HEK293T (cell line): ENCODE measurements around the gene TBATA.

Experiments
- CTCF ChIA-PET: fragments of 350-600 bp; formaldehyde crosslinking; extraction: SDS; loops from one replicate; lab custom pipeline; 2021; ENCODE audit warnings: antibody characterized with exemption, inconsistent platforms; lab: Yijun Ruan, JAX
- POLR2A ChIA-PET: fragments of 350-600 bp; formaldehyde crosslinking; extraction: SDS; loops from one replicate; lab custom pipeline; 2020; ENCODE audit warnings: antibody characterized with exemption, inconsistent platforms; lab: Yijun Ruan, JAX
- DNase-seq: peaks from one replicate; pipeline ENCODE4 v3.0.0; 2012; ENCODE audit warnings: mixed read lengths; ENCODE audit errors: extremely low spot score
- ARNT ChIP-seq: fragments of 450-650 bp; IDR thresholded peaks from 2 replicates; pipeline ENCODE4 v1.6.1; 2017; ENCODE audit warnings: mild to moderate bottlenecking
- BHLHE40 ChIP-seq: fragments of 450-650 bp; IDR thresholded peaks from 2 replicates; pipeline ENCODE4 v1.6.1; 2016; ENCODE audit warnings: mild to moderate bottlenecking, moderate library complexity, borderline replicate concordance
- CTBP1 ChIP-seq: fragments of 450-650 bp; IDR thresholded peaks from 2 replicates; pipeline ENCODE4 v1.6.1; 2016; ENCODE audit warnings: borderline replicate concordance
- ELF4 ChIP-seq: fragments of 450-650 bp; IDR thresholded peaks from 2 replicates; pipeline ENCODE4 v1.6.1; 2017; ENCODE audit warnings: antibody characterized with exemption
- FOXA1 ChIP-seq: fragments of 450-650 bp; IDR thresholded peaks from 2 replicates; pipeline ENCODE4 v1.6.1; 2016; ENCODE audit warnings: mild to moderate bottlenecking
- FOXK2 ChIP-seq: fragments of 450-650 bp; IDR thresholded peaks from 2 replicates; pipeline ENCODE4 v1.6.1; 2016; ENCODE audit warnings: mild to moderate bottlenecking
- FOXM1 ChIP-seq: fragments of 450-650 bp; IDR thresholded peaks from 2 replicates; pipeline ENCODE4 v1.6.1; 2017; ENCODE audit warnings: mild to moderate bottlenecking, borderline replicate concordance
- HDGF ChIP-seq: fragments of 450-650 bp; IDR thresholded peaks from 2 replicates; pipeline ENCODE4 v1.6.1; 2017; ENCODE audit warnings: antibody characterized with exemption, borderline replicate concordance
- L3MBTL2 ChIP-seq: fragments of 450-650 bp; conservative IDR thresholded peaks from 2 replicates; pipeline ENCODE4 v1.6.1; 2016; ENCODE audit warnings: mild to moderate bottlenecking
- LEF1 ChIP-seq: fragments of 450-650 bp; IDR thresholded peaks from 2 replicates; pipeline ENCODE4 v1.6.1; 2017; ENCODE audit warnings: mild to moderate bottlenecking, borderline replicate concordance
- NFRKB ChIP-seq: fragments of 450-650 bp; IDR thresholded peaks from 2 replicates; pipeline ENCODE4 v1.6.1; 2016; ENCODE audit warnings: mild to moderate bottlenecking, moderate library complexity
- SP1 ChIP-seq: fragments of 450-650 bp; IDR thresholded peaks from 2 replicates; pipeline ENCODE4 v1.6.1; 2017
- SUZ12 ChIP-seq: fragments of 450-650 bp; IDR thresholded peaks from 2 replicates; pipeline ENCODE4 v1.6.1; 2016; ENCODE audit warnings: mild to moderate bottlenecking
- TARDBP ChIP-seq: fragments of 450-650 bp; IDR thresholded peaks from 2 replicates; pipeline ENCODE4 v1.6.1; 2016
- ZNF384 ChIP-seq: fragments of 450-650 bp; IDR thresholded peaks from 2 replicates; pipeline ENCODE4 v1.6.1; 2016
- TF ChIP-seq, protein P1 (sequence below): fragments of 450-650 bp; IDR thresholded peaks from 2 replicates; pipeline ENCODE4 v1.6.1; 2016

Gene TBATA

DNA sequence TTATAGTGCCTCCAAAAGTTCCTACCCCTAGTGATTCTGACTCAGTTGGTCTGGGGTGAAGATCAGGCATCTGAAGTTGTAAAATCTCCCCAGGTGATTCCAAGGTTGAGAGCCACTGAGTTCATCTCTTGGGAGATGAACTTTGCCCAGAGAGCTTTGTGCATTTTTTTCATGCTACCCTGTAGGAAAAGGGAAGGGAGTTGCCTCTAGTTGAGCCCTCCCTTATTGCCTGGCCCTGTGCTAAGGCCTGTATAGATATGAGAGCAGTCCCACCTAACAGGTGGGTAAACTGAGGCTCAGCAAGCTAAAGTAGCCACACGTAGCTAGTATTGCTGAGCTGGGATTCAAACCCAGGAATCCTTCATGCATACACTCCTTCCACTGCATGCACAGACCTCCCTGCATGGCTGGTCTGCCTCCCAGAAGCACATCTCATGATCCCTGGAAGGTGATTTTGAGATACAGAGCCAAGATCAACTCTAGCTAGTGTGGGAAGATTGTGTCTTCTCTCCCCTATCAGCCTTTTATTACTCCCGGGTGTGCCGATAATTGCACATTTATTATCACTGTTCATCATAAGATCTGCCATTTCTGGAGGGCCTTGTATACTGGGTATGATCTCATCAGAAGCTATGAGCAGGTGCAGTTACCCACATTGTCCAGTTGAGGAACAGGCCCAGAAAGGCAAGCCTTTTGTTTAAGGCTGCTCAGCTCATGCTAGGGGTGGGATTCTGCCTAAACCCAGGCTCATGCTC lies 47.0 kb downstream of the TBATA start:
- DNase-seq = peak; percentile 34
- POLR2A ChIA-PET = no interaction called here
- TF ChIP-seq SP1 = no peak
- TF ChIP-seq CTBP1 = no peak
- TF ChIP-seq ELF4 = no peak
- TF ChIP-seq LEF1 = no peak
- TF ChIP-seq, protein P1, sequence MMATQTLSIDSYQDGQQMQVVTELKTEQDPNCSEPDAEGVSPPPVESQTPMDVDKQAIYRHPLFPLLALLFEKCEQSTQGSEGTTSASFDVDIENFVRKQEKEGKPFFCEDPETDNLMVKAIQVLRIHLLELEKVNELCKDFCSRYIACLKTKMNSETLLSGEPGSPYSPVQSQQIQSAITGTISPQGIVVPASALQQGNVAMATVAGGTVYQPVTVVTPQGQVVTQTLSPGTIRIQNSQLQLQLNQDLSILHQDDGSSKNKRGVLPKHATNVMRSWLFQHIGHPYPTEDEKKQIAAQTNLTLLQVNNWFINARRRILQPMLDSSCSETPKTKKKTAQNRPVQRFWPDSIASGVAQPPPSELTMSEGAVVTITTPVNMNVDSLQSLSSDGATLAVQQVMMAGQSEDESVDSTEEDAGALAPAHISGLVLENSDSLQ = no peak
- no peak for TF ChIP-seq ZNF384
- no peak for TF ChIP-seq NFRKB
- no peak for TF ChIP-seq L3MBTL2
- no peak for TF ChIP-seq TARDBP
- TF ChIP-seq FOXA1 = no peak
- no peak for TF ChIP-seq FOXK2
- no peak for TF ChIP-seq BHLHE40
- no peak for TF ChIP-seq FOXM1
- TF ChIP-seq ARNT = no peak
- TF ChIP-seq HDGF = no peak
- TF ChIP-seq SUZ12 = no peak
- CTCF ChIA-PET = no interaction called here

DNA sequence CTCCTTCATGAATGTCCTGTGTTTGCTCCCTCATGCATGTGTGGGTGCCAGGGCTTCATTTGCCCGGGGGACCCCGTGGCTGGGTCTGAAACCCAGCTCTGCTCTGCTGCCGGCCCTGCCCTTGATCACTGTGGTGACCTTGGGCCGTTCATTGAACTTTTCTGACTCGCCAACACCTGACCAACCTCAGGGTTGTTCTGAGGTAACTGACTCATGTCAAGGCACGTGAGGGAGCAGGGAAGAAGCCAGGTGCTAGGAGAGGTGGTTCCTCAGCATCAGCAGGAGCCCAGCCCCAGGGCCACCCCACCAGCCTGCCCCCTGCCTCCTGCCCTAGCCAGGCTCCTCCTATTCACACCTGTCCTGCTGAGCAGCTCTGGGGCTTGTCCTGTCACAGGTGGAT lies 47.9 kb downstream of the TBATA start:
- no peak for DNase-seq
- ChIA-PET CTCF (no interaction called here), POLR2A (no interaction called here)
- TF ChIP-seq FOXM1 = no peak
- no peak for TF ChIP-seq LEF1
- no peak for TF ChIP-seq SP1
- TF ChIP-seq, protein P1 = no peak
- TF ChIP-seq ARNT = no peak
- TF ChIP-seq BHLHE40 = no peak
- no peak for TF ChIP-seq ELF4
- no peak for TF ChIP-seq FOXK2
- TF ChIP-seq NFRKB = no peak

DNA sequence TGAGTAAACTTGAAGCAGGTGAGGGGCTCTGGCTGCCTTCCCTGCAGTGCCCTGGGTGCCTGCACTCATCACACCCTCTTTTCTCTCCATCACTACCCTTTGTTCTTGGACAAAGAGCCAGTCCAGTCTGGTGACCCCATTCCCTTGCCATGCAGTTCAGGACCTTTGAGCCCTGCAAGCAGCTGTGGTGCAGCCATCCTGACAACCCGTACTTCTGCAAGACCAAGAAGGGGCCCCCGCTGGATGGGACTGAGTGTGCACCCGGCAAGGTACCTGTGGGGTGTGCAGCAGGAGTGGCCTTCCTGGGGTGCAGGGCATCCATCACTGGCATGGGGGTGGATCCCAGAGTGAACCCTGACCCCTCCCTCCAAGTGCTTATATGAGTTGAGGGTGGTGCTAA lies 48.7 kb downstream of the TBATA start:
- ChIA-PET CTCF (no interaction called here), POLR2A (no interaction called here)
- no peak for DNase-seq
- TF ChIP-seq, protein P1 = no peak
- TF ChIP-seq TARDBP (no peak), ZNF384 (no peak), BHLHE40 (no peak), ELF4 (no peak), L3MBTL2 (no peak), FOXM1 (no peak), SP1 (no peak), FOXA1 (no peak), CTBP1 (no peak), SUZ12 (no peak), NFRKB (no peak), FOXK2 (no peak)

DNA sequence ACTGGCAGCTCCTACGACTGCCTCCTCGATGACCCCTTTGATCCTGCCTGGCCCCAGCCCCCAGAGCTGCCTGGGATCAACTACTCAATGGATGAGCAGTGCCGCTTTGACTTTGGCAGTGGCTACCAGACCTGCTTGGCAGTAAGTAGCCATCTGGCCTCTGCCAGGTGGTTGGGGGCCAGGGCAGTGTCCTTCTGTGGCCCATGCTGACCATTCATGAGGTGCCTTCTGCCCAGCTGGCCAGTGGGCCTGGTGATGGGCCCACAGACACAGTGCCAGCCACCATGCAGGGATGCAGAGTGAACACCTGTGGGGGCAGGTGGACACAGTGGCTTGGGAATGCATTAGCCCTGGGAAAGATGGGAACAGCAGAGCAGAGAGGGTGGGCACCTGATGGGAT lies 50.0 kb downstream of the TBATA start:
- DNase-seq = no peak
- ChIA-PET CTCF (no interaction called here), POLR2A (no interaction called here)
- TF ChIP-seq ARNT (no peak), LEF1 (no peak), TARDBP (no peak)

DNA sequence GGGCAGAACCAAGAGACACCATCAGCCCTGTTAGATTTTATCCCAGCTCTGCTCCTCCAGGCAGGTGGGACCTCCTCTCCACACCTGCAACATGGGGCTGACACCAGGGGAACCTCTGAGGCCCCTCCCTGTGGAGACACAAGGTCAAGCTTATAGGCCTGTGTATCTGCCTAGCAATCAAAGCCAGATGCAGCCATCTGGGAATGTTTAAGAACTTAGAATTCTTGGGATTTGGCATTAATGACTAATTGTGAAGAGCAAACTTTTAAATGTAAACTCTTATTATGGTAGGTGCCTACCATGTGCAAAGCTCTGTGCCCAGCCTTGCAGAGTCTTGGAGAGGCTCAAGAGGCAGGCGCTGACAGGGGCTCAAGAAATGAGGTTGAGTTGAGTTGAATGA lies 52.1 kb downstream of the TBATA start:
- TF ChIP-seq SP1 (no peak), ARNT (no peak), FOXA1 (no peak), NFRKB (no peak), LEF1 (no peak), CTBP1 (no peak), ELF4 (no peak), TARDBP (no peak), BHLHE40 (no peak), L3MBTL2 (no peak), FOXK2 (no peak), ZNF384 (no peak), FOXM1 (no peak), SUZ12 (no peak), HDGF (no peak)
- TF ChIP-seq, protein P1 = no peak
- CTCF ChIA-PET = no interaction called here

DNA sequence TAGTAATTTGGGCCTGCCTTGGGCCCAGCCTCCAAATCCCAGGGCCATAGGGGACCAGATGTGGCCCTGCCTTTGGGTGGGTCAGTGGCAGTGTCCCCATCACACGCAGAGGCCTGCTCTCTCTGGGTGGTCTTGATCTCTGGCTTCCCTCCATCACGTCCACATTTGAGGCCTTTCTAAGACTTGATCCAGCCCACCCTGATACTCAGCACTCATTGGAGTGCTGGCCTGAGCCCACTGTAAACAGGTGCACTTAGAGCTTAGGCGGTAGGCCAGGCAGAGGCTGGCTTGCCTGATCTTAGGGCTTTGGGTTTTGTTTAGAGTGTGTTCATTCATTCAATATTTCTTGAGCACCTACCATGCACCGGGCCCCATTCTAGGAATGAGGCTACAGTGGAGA lies 52.6 kb downstream of the TBATA start:
- DNase-seq = no peak
- ChIA-PET POLR2A (no interaction called here), CTCF (no interaction called here)
- TF ChIP-seq LEF1 = no peak
- no peak for TF ChIP-seq TARDBP
- TF ChIP-seq ELF4 = no peak
- no peak for TF ChIP-seq ZNF384
- no peak for TF ChIP-seq FOXA1
- TF ChIP-seq NFRKB = no peak

More for the DNA sequence above, 52.1 kb downstream of the TBATA start:
- no peak for DNase-seq
- POLR2A ChIA-PET = no interaction called here
